K562 (cell line): ENCODE measurements around the gene NDUFB10. TPM values are rescaled to one million over a fixed set of nuclear protein-coding genes. Genes with fewer than 3 reads are reported as not detected.
A peak's percentile ranks its signal among the peaks of the same experiment; 100 is the strongest.

ENCODE experiments used
- CBX2 ChIP-seq: fragments of 200-600 bp; sonication (generic); IDR thresholded peaks from one replicate; pipeline ENCODE4 v1.6.1; 2012; ENCODE audit warnings: mild to moderate bottlenecking, low read length, inconsistent platforms; ENCODE audit not compliant: insufficient read depth, poor library complexity, severe bottlenecking
- CHAMP1 ChIP-seq: fragments of 450-650 bp; IDR thresholded peaks from 2 replicates; pipeline ENCODE4 v1.6.1; 2016; ENCODE audit warnings: mild to moderate bottlenecking
- CXXC5 ChIP-seq: fragments of 250-450 bp; sonication (Bioruptor Pico); IDR thresholded peaks from 2 replicates; pipeline ENCODE4 v1.8.0; 2022; ENCODE audit warnings: inconsistent platforms, mild to moderate bottlenecking, moderate library complexity
- ETV5 ChIP-seq: sonication (generic); formaldehyde crosslinking; IDR thresholded peaks from 2 replicates; pipeline ENCODE4 v1.4.0; 2020; ENCODE audit warnings: low read depth, mild to moderate bottlenecking, missing genetic modification reagents
- FIP1L1 ChIP-seq: fragments of 200-400 bp; formaldehyde crosslinking; IDR thresholded peaks from 2 replicates; pipeline ENCODE4 v1.6.1; 2018; ENCODE audit warnings: mild to moderate bottlenecking, low read depth, low read length; ENCODE audit not compliant: poor library complexity, severe bottlenecking
- GATA2 ChIP-seq: sonication (generic); formaldehyde crosslinking; IDR thresholded peaks from 2 replicates; pipeline ENCODE4 v1.4.0; 2020; ENCODE audit warnings: mild to moderate bottlenecking, missing genetic modification reagents
- JUNB ChIP-seq: fragments of 450-650 bp; formaldehyde crosslinking; conservative IDR thresholded peaks from 2 replicates; pipeline ENCODE4 v1.4.0; 2020; ENCODE audit warnings: mild to moderate bottlenecking
- KLF10 ChIP-seq: fragments of 250-450 bp; sonication (Bioruptor Pico); IDR thresholded peaks from 2 replicates; pipeline ENCODE4 v1.6.1; 2021; ENCODE audit warnings: matching md5 sums
- KLF13 ChIP-seq: fragments of 450-650 bp; IDR thresholded peaks from 2 replicates; pipeline ENCODE4 v1.6.1; 2016; ENCODE audit warnings: missing genetic modification characterization, low read depth, mild to moderate bottlenecking, missing compliant biosample characterization, moderate library complexity, borderline replicate concordance
- MTA2 ChIP-seq: fragments of 450-650 bp; IDR thresholded peaks from 2 replicates; pipeline ENCODE4 v1.6.1; 2016; ENCODE audit warnings: low read depth
- NONO ChIP-seq, 2 experiments: fragments of 200-400 bp in 1 of 2; fragments of 450-650 bp in 1 of 2; formaldehyde crosslinking in 1 of 2; IDR thresholded peaks; 2 replicates each; pipeline ENCODE4 v1.6.1; 2017; ENCODE audit warnings: low read depth in 2 of 2, mild to moderate bottlenecking in 2 of 2, moderate library complexity in 2 of 2, low read length in 1 of 2
- NR2C1 ChIP-seq, 2 experiments: fragments of 450-650 bp; IDR thresholded peaks; 2 replicates each; pipeline ENCODE4 v1.6.1; 2017; ENCODE audit warnings: mild to moderate bottlenecking in 2 of 2, antibody characterized with exemption in 1 of 2, inconsistent platforms in 1 of 2, missing compliant biosample characterization in 1 of 2, missing genetic modification characterization in 1 of 2
- NR2F6 ChIP-seq: fragments of 450-650 bp; formaldehyde crosslinking; IDR thresholded peaks from 2 replicates; pipeline ENCODE4 v1.4.0; 2020; ENCODE audit warnings: mild to moderate bottlenecking
- PRMT5 ChIP-seq: sonication (generic); formaldehyde crosslinking; IDR thresholded peaks from 2 replicates; pipeline ENCODE4 v1.5.0; 2020; ENCODE audit warnings: missing genetic modification reagents
- RFX7 ChIP-seq: fragments of 250-450 bp; sonication (Bioruptor Pico); IDR thresholded peaks from 2 replicates; pipeline ENCODE4 v1.5.1; 2021; ENCODE audit warnings: mild to moderate bottlenecking
- SMARCA4 ChIP-seq: fragments of 450-650 bp; IDR thresholded peaks from 2 replicates; pipeline ENCODE4 v1.6.1; 2016
- SRSF1 ChIP-seq: fragments of 200-400 bp; formaldehyde crosslinking; IDR thresholded peaks from 2 replicates; pipeline ENCODE4 v1.6.1; 2017; ENCODE audit warnings: mild to moderate bottlenecking, low read depth, low read length, moderate library complexity
- TBP ChIP-seq: optimal IDR thresholded peaks from 2 replicates; pipeline ENCODE3; 2011; ENCODE audit warnings: low read depth, low read length, improper control_type of control experiment
- ZBTB1 ChIP-seq: sonication (generic); formaldehyde crosslinking; IDR thresholded peaks from 2 replicates; pipeline ENCODE4 v1.8.1; 2023; ENCODE audit warnings: missing genetic modification reagents, low read depth, mild to moderate bottlenecking, borderline replicate concordance
- ZBTB26 ChIP-seq: fragments of 450-650 bp; formaldehyde crosslinking; IDR thresholded peaks from 2 replicates; pipeline ENCODE4 v1.4.0; 2022; ENCODE audit warnings: missing genetic modification characterization
- ZNF143 ChIP-seq: sonication (generic); formaldehyde crosslinking; IDR thresholded peaks from 2 replicates; pipeline ENCODE4 v1.9.0; 2022; ENCODE audit warnings: mild to moderate bottlenecking, missing genetic modification reagents
- ZNF512 ChIP-seq: IDR thresholded peaks from 2 replicates; pipeline ENCODE4 v1.6.1; 2016; ENCODE audit warnings: missing genetic modification characterization, missing compliant biosample characterization
- ZNF695 ChIP-seq: fragments of 450-650 bp; formaldehyde crosslinking; IDR thresholded peaks from 2 replicates; pipeline ENCODE4 v1.4.0; 2020; ENCODE audit warnings: mild to moderate bottlenecking, moderate library complexity
- ZNF717 ChIP-seq: fragments of 250-450 bp; sonication (Bioruptor Pico); IDR thresholded peaks from 2 replicates; pipeline ENCODE4 v1.5.0; 2021
- ZNF766 ChIP-seq: fragments of 200-800 bp; sonication (Bioruptor generic); conservative IDR thresholded peaks from 2 replicates; pipeline ENCODE4 v1.6.1; 2016; ENCODE audit warnings: missing genetic modification characterization, missing compliant biosample characterization
- polyA plus RNA-seq, 8 experiments: library from polyadenylated mRNA; depleted of rRNA in 4 of 8; stranded (reverse) in 5 of 8; unstranded in 3 of 8; fragments of >200 nt; fragmentation: Nextera tagmentation in 2 of 8; fragmentation: Illumina TruSeq in 1 of 8; extraction: Ambion mirVana in 2 of 8; extraction: Trizol in 1 of 8; gene quantifications; 2 replicates each; pipeline versions ENCODE4 v1.2.1 to v1.2.3, GENCODE V29; 2011 to 2014; ENCODE audit warnings: inconsistent platforms in 1 of 8, missing spikeins in 1 of 8
- total RNA-seq, 7 experiments: library from RNA; depleted of rRNA in 6 of 7; stranded (reverse); fragments of >200 nt in 6 of 7; fragmentation: Illumina TruSeq in 2 of 7; extraction: Trizol in 2 of 7; gene quantifications; 2 replicates each; pipeline versions ENCODE4 v1.2.1 to v1.2.3, GENCODE V29; 2011 to 2021; ENCODE audit warnings: low replicate concordance in 1 of 7

NDUFB10 gene
- total and polyA plus RNA-seq, 9 of the 15 experiments (the other 6 are each of a cell fraction or from before 2014, with no cell fraction given), result 69.3 to 527 (median 161) TPM

GRCh38 chr16:1929578-1930337 is 29.6 kb upstream of the NDUFB10 start (continued):
- no peak for TF ChIP-seq ZNF717 (CRISPR knock-in tag)
- peak; percentile 73 for TF ChIP-seq KLF13 (tag)
- TF ChIP-seq CHAMP1, result no peak
- peak; percentile 45; the same call in 1 of the 2 replicates for TF ChIP-seq ZBTB1 (CRISPR knock-in tag)
- TF ChIP-seq SMARCA4, result no peak
- no peak for TF ChIP-seq CBX2
- TF ChIP-seq CXXC5 (CRISPR knock-in tag), result peak; percentile 85
- peak; percentile 49 for TF ChIP-seq TBP
- TF ChIP-seq ZBTB26, result no peak
- TF ChIP-seq NONO (IDR thresholded peaks at IDR 0.05; ENCODE audit: low read depth in 2 of 2, low read length in 1 of 2), result peak in 1 of 2 experiments; percentile 88; a peak in 2 of 4 replicates
- no peak for TF ChIP-seq RFX7 (CRISPR knock-in tag)
- TF ChIP-seq NR2C1 (IDR thresholded peaks at IDR 0.05), result no peak
- TF ChIP-seq NR2C1 (tag; IDR thresholded peaks at IDR 0.05), result no peak
- peak; percentile 89 for TF ChIP-seq FIP1L1
- no peak for TF ChIP-seq GATA2
- no peak for TF ChIP-seq NR2F6 (CRISPR knock-in tag)
- TF ChIP-seq JUNB (CRISPR knock-in tag), result no peak
- no peak for TF ChIP-seq SRSF1
- TF ChIP-seq ZNF695, result no peak
- TF ChIP-seq ZNF512 (tag), result no peak
- peak; percentile 87 for TF ChIP-seq ZNF766 (CRISPR knock-in tag)
- TF ChIP-seq ZNF143 (CRISPR knock-in tag), result peak; percentile 55; the same call in 1 of the 2 replicates
- TF ChIP-seq MTA2, result no peak
- no peak for TF ChIP-seq KLF10 (CRISPR knock-in tag)
- peak; percentile 79; the same call in 1 of the 2 replicates for TF ChIP-seq ETV5
- no peak for TF ChIP-seq PRMT5
